Activated naive CD4-positive, alpha-beta T cell treated with anti-CD3 and anti-CD28 coated beads, Interleukin-2, amount 10 ng/mL, durations not matched to agents 7 days and 5 days (primary cell): ENCODE data around the gene DTD2.

Experiments
- CTCF ChIA-PET: fragments of 350-600 bp; sonication (Branson Sonifier 250); formaldehyde crosslinking; loops from one replicate; lab custom pipeline; 2021; ENCODE audit warnings: antibody characterized with exemption; lab: Charles Lee
- DNase-seq: peaks from one replicate; pipeline ENCODE4 v3.0.0-alpha.2; 2020
- H3K27ac Mint-ChIP-seq: one replicate; pipeline ENCODE4 v1.8.0; 2021; ENCODE audit warnings: mild to moderate bottlenecking, moderate library complexity, mixed read lengths
- H3K27me3 Mint-ChIP-seq: one replicate; pipeline ENCODE4 v1.8.0; 2021; ENCODE audit warnings: mild to moderate bottlenecking, mixed read lengths
- H3K36me3 Mint-ChIP-seq: one replicate; pipeline ENCODE4 v1.8.0; 2021; ENCODE audit warnings: mixed read lengths
- H3K4me1 Mint-ChIP-seq: one replicate; pipeline ENCODE4 v1.8.0; 2021; ENCODE audit warnings: mixed read lengths
- H3K4me3 Mint-ChIP-seq: one replicate; pipeline ENCODE4 v1.8.0; 2021; ENCODE audit warnings: mild to moderate bottlenecking, moderate library complexity, mixed read lengths
- H3K9me3 Mint-ChIP-seq: one replicate; pipeline ENCODE4 v1.8.0; 2021; ENCODE audit warnings: mixed read lengths

DTD2 gene

GRCh38 chr14:31429791-31430190, 27.5 kb downstream of the DTD2 start:
- Mint-ChIP-seq H3K4me1 (no peaks in the 10 kb centered on the region), H3K36me3 (peaks cover 5% of the 10 kb centered on the region), H3K4me3 (no peak overlapping the region), H3K9me3 (no peaks in the 10 kb centered on the region), H3K27me3 (no peaks in the 10 kb centered on the region), H3K27ac (no peak overlapping the region)
- CTCF ChIA-PET = no interaction called here
- no peak for DNase-seq

GRCh38 chr14:31428011-31428410, 29.3 kb downstream of the DTD2 start:
- CTCF ChIA-PET = interaction anchor here (1.0 to 1.6 kb wide), 3 partner anchors 21 to 26 kb away, joined by 3 to 6 read pairs (median 5); no protein-coding TSS in a partner anchor
- H3K4me3 Mint-ChIP-seq = no peak overlapping the region
- H3K27me3 Mint-ChIP-seq = no peaks in the 10 kb centered on the region
- H3K9me3 Mint-ChIP-seq = no peaks in the 10 kb centered on the region
- no peak overlapping the region for H3K27ac Mint-ChIP-seq
- DNase-seq = no peak
- H3K4me1 Mint-ChIP-seq = no peaks in the 10 kb centered on the region
- peaks cover 5% of the 10 kb centered on the region for H3K36me3 Mint-ChIP-seq

GRCh38 chr14:31426663-31427062, 30.6 kb downstream of the DTD2 start:
- Mint-ChIP-seq H3K27ac (no peak overlapping the region), H3K27me3 (no peaks in the 10 kb centered on the region), H3K9me3 (no peaks in the 10 kb centered on the region), H3K4me1 (no peaks in the 10 kb centered on the region), H3K4me3 (no peak overlapping the region), H3K36me3 (peaks cover 3% of the 10 kb centered on the region)
- no peak for DNase-seq
- CTCF ChIA-PET = no interaction called here

- Mint-ChIP-seq H3K4me3 (no peak overlapping the region), H3K36me3 (no peaks in the 10 kb centered on the region), H3K4me1 (peaks cover 5% of the 10 kb centered on the region), H3K27ac (no peak overlapping the region), H3K27me3 (no peaks in the 10 kb centered on the region), H3K9me3 (no peaks in the 10 kb centered on the region)
- DNase-seq = no peak
- CTCF ChIA-PET = interaction anchor here (0.7 kb wide), 1 partner anchor 24 kb away, joined by 3 read pairs; no protein-coding TSS in a partner anchor
These were observed 31.4 kb downstream of the DTD2 start for GRCh38 chr14:31425905-31426304.

GRCh38 chr14:31421200-31421599, 36.1 kb downstream of the DTD2 start:
- DNase-seq = no peak
- Mint-ChIP-seq H3K27me3 (peaks cover 6% of the 10 kb centered on the region), H3K36me3 (no peaks in the 10 kb centered on the region), H3K9me3 (no peaks in the 10 kb centered on the region), H3K27ac (peak overlapping the region; percentile 77), H3K4me1 (peaks cover 22% of the 10 kb centered on the region), H3K4me3 (peak overlapping the region; percentile 96)
- CTCF ChIA-PET = interaction anchor here (0.7 to 1.2 kb wide), 3 partner anchors 30 to 68 kb away, joined by 3 to 4 read pairs (median 3); no protein-coding TSS in a partner anchor

GRCh38 chr14:31420319-31421111, 36.8 kb downstream of the DTD2 start, which contains the start of gene HEATR5A:
HEATR5A (minus strand) TSS chr14:31420550; CDS start chr14:31402975, 17,575 bp downstream.
- Mint-ChIP-seq H3K36me3 (no peaks in the 10 kb centered on the region), H3K4me3 (peak within 1 kb of the TSS; percentile 96), H3K27ac (peak within 1 kb of the TSS; percentile 77), H3K9me3 (no peaks in the 10 kb centered on the region), H3K4me1 (peaks cover 22% of the 10 kb centered on the region), H3K27me3 (peaks cover 6% of the 10 kb centered on the region)
- CTCF ChIA-PET = interaction anchor here (0.7 to 1.2 kb wide), 6 partner anchors 30 to 68 kb away, joined by 3 to 4 read pairs (median 3); no protein-coding TSS in a partner anchor
- peak; percentile 94 for DNase-seq

GRCh38 chr14:31419967-31420318, 37.4 kb downstream of the DTD2 start:
- DNase-seq = peak; percentile 51
- Mint-ChIP-seq H3K36me3 (no peaks in the 10 kb centered on the region), H3K4me3 (peak overlapping the region; percentile 96), H3K27me3 (peaks cover 6% of the 10 kb centered on the region), H3K27ac (no peak overlapping the region), H3K9me3 (no peaks in the 10 kb centered on the region), H3K4me1 (peaks cover 22% of the 10 kb centered on the region)
- CTCF ChIA-PET = interaction anchor here (1.0 to 1.2 kb wide), 3 partner anchors 29 to 42 kb away, joined by 3 read pairs; no protein-coding TSS in a partner anchor

GRCh38 chr14:31419179-31419966, 37.9 kb downstream of the DTD2 start:
- no peak for DNase-seq
- Mint-ChIP-seq H3K27me3 (peaks cover 6% of the 10 kb centered on the region), H3K4me1 (peaks cover 22% of the 10 kb centered on the region), H3K9me3 (no peaks in the 10 kb centered on the region), H3K36me3 (no peaks in the 10 kb centered on the region), H3K27ac (no peak overlapping the region), H3K4me3 (peak overlapping the region; percentile 96)
- CTCF ChIA-PET = interaction anchor here (1.0 to 1.2 kb wide), 5 partner anchors 23 to 210 kb away, joined by 3 to 6 read pairs (median 3); no protein-coding TSS in a partner anchor

GRCh38 chr14:31418440-31418839, 38.9 kb downstream of the DTD2 start:
- Mint-ChIP-seq H3K27me3 (peaks cover 6% of the 10 kb centered on the region), H3K4me3 (no peak overlapping the region), H3K9me3 (no peaks in the 10 kb centered on the region), H3K4me1 (peaks cover 28% of the 10 kb centered on the region), H3K36me3 (no peaks in the 10 kb centered on the region), H3K27ac (no peak overlapping the region)
- DNase-seq = no peak
- CTCF ChIA-PET = interaction anchor here (1.0 to 1.2 kb wide), 3 partner anchors 22 to 209 kb away, joined by 3 to 6 read pairs (median 3); no protein-coding TSS in a partner anchor

- peaks cover 15% of the 10 kb centered on the region for H3K4me1 Mint-ChIP-seq
- no peak for DNase-seq
- H3K9me3 Mint-ChIP-seq = no peaks in the 10 kb centered on the region
- no peak overlapping the region for H3K27ac Mint-ChIP-seq
- H3K27me3 Mint-ChIP-seq = no peaks in the 10 kb centered on the region
- CTCF ChIA-PET = no interaction called here
- H3K36me3 Mint-ChIP-seq = no peaks in the 10 kb centered on the region
- H3K4me3 Mint-ChIP-seq = no peak overlapping the region
These were observed 43.0 kb downstream of the DTD2 start for GRCh38 chr14:31414190-31414833.

GRCh38 chr14:31411218-31411727, 46.0 kb downstream of the DTD2 start:
- Mint-ChIP-seq H3K4me1 (peaks cover 6% of the 10 kb centered on the region), H3K27ac (no peak overlapping the region), H3K9me3 (no peaks in the 10 kb centered on the region), H3K27me3 (no peaks in the 10 kb centered on the region), H3K36me3 (no peaks in the 10 kb centered on the region), H3K4me3 (no peak overlapping the region)
- DNase-seq = no peak
- CTCF ChIA-PET = no interaction called here

- Mint-ChIP-seq H3K27me3 (no peaks in the 10 kb centered on the region), H3K4me3 (no peak overlapping the region), H3K36me3 (no peaks in the 10 kb centered on the region), H3K27ac (no peak overlapping the region), H3K4me1 (peaks cover 6% of the 10 kb centered on the region), H3K9me3 (no peaks in the 10 kb centered on the region)
- DNase-seq = no peak
- CTCF ChIA-PET = no interaction called here
These were observed 47.2 kb downstream of the DTD2 start for GRCh38 chr14:31410048-31410650.

GRCh38 chr14:31408421-31408820, 48.9 kb downstream of the DTD2 start:
- no peaks in the 10 kb centered on the region for H3K4me1 Mint-ChIP-seq
- H3K36me3 Mint-ChIP-seq = no peaks in the 10 kb centered on the region
- DNase-seq = no peak
- H3K9me3 Mint-ChIP-seq = no peaks in the 10 kb centered on the region
- H3K27ac Mint-ChIP-seq = no peak overlapping the region
- H3K27me3 Mint-ChIP-seq = no peaks in the 10 kb centered on the region
- H3K4me3 Mint-ChIP-seq = no peak overlapping the region
- CTCF ChIA-PET = no interaction called here
